Tibial artery (tissue), 4 donors: ENCODE data around the gene KRTAP19-6.

Experiments used
- DNase-seq, 2 donors: peaks; one replicate each; pipeline ENCODE4 v3.0.0-alpha.2; 2019
- H3K27ac ChIP-seq, 2 donors: fragments of 200-600 bp; sonication (generic) in 1 of 2; 1 replicate in 1 of 2; 2 replicates in 1 of 2; pipeline ENCODE4 v1.5.1; 2018 to 2019; ENCODE audit warnings: mild to moderate bottlenecking in 1 of 2
- H3K27me3 ChIP-seq, 2 donors: fragments of 200-600 bp; sonication (generic) in 1 of 2; one replicate each; pipeline versions ENCODE4 v1.5.1 to v1.6.0; 2016 to 2019
- H3K36me3 ChIP-seq, 3 donors: fragments of 200-600 bp; sonication (generic) in 2 of 3; one replicate each; pipeline ENCODE4 v1.5.1; 2016 to 2019; ENCODE audit warnings: mild to moderate bottlenecking in 2 of 3
- H3K4me1 ChIP-seq, 4 donors: fragments of 200-600 bp; sonication (generic) in 2 of 4; 1 replicate in 3 of 4; 2 replicates in 1 of 4; pipeline ENCODE4 v1.5.1; 2016 to 2019
- H3K4me3 ChIP-seq, 2 donors: fragments of 200-600 bp; sonication (generic) in 1 of 2; 1 replicate in 1 of 2; 2 replicates in 1 of 2; pipeline ENCODE4 v1.5.1; 2018 to 2019; ENCODE audit warnings: mild to moderate bottlenecking in 2 of 2
- H3K9me3 ChIP-seq, 3 donors: fragments of 200-600 bp; sonication (generic) in 1 of 3; one replicate each; pipeline ENCODE4 v1.5.1; 2016 to 2019
- intact Hi-C: fragments of 100-400 bp; cut with DNase I; formaldehyde crosslinking; loops from one replicate; pipeline ENCODE4 v1.15.0; 2023; ENCODE audit warnings: low total_unique reads
- TF ChIP-seq, protein P1 (sequence below), 2 experiments: fragments of 200-600 bp in 1 of 2; fragments of 450-650 bp in 1 of 2; IDR thresholded peaks; one replicate each; pipeline ENCODE4 v1.5.1; 2017 to 2019; ENCODE audit warnings: antibody characterized with exemption in 2 of 2, mild to moderate bottlenecking in 1 of 2, moderate library complexity in 1 of 2

Gene KRTAP19-6, protein sequence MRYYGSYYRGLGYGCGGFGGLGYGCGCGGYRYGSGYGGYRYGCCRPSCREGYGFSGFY

DNA sequence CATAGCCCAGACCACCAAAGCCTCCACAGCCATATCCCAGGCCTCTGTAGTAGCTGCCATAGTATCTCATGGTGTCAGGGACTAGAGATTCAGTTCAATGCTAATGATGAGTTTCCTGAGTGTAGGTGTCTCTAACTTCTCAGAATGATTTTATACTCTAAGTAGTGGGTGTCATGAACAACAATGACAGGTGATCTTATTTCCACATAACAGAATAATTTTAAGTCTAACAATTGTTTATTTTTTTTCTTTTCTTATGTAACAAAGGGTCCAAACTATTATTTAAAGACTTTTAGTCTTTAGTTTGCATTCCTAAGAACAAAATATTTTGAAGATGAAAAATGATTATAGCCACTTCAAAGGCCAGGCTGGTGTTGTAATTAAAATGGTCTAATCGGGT lies at the start of gene KRTAP19-6:
KRTAP19-6 (minus strand) TSS at position 101 of the 400 bp plus-strand sequence; CDS start at position 70, 31 bp downstream.
- H3K36me3 ChIP-seq: no peaks in the 10 kb centered on the region
- no peaks in the 10 kb centered on the region for H3K9me3 ChIP-seq
- H3K4me1 ChIP-seq: no peaks in the 10 kb centered on the region
- DNase-seq: no peak
- TF ChIP-seq, protein P1, sequence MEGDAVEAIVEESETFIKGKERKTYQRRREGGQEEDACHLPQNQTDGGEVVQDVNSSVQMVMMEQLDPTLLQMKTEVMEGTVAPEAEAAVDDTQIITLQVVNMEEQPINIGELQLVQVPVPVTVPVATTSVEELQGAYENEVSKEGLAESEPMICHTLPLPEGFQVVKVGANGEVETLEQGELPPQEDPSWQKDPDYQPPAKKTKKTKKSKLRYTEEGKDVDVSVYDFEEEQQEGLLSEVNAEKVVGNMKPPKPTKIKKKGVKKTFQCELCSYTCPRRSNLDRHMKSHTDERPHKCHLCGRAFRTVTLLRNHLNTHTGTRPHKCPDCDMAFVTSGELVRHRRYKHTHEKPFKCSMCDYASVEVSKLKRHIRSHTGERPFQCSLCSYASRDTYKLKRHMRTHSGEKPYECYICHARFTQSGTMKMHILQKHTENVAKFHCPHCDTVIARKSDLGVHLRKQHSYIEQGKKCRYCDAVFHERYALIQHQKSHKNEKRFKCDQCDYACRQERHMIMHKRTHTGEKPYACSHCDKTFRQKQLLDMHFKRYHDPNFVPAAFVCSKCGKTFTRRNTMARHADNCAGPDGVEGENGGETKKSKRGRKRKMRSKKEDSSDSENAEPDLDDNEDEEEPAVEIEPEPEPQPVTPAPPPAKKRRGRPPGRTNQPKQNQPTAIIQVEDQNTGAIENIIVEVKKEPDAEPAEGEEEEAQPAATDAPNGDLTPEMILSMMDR (IDR thresholded peaks at IDR 0.05): no peak
- intact Hi-C loops: no loop called here
- H3K4me3 ChIP-seq: no peak within 1 kb of the TSS
- no peak within 1 kb of the TSS for H3K27ac ChIP-seq
- no peaks in the 10 kb centered on the region for H3K27me3 ChIP-seq

- H3K4me3 ChIP-seq: no peak within 1 kb of the TSS
- no peaks in the 10 kb centered on the region for H3K4me1 ChIP-seq
- H3K27ac ChIP-seq: no peak within 1 kb of the TSS
- TF ChIP-seq, protein P1 (IDR thresholded peaks at IDR 0.05): no peak
- intact Hi-C loops: no loop called here
- no peaks in the 10 kb centered on the region for H3K9me3 ChIP-seq
- no peak for DNase-seq
- no peaks in the 10 kb centered on the region for H3K36me3 ChIP-seq
- no peaks in the 10 kb centered on the region for H3K27me3 ChIP-seq
Observed at GRCh38 chr21:30590297-30590696, 48.6 kb upstream of the KRTAP19-6 start, which contains the start of gene KRTAP22-2. TSS of gene KRTAP22-2 (minus strand) at chr21:30590397.

DNA sequence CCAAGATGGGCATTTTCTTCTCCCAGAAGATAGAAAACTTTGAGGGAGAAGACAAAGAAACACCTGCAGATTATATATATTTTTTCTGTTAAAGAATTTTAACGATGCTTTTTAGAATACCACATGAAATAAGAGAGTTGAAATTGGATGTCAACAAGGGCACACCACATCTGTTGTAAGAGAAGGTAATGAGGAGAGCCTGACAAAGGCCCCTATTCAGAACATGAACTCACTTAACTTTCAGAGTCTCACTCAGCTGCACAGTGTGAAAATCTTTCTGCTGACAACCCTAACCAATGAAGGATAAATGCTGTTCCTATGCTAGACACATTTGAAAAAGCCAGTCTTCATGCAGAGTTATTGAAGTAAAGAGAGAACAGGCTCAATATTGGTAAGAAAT lies 41.2 kb upstream of the KRTAP19-6 start:
- DNase-seq: no peak
- H3K27me3 ChIP-seq: no peaks in the 10 kb centered on the region
- no peaks in the 10 kb centered on the region for H3K36me3 ChIP-seq
- no peak overlapping the region for H3K27ac ChIP-seq
- intact Hi-C loops: no loop called here
- no peaks in the 10 kb centered on the region for H3K9me3 ChIP-seq
- no peaks in the 10 kb centered on the region for H3K4me1 ChIP-seq
- TF ChIP-seq, protein P1 (IDR thresholded peaks at IDR 0.05): no peak
- H3K4me3 ChIP-seq: no peak overlapping the region

DNA sequence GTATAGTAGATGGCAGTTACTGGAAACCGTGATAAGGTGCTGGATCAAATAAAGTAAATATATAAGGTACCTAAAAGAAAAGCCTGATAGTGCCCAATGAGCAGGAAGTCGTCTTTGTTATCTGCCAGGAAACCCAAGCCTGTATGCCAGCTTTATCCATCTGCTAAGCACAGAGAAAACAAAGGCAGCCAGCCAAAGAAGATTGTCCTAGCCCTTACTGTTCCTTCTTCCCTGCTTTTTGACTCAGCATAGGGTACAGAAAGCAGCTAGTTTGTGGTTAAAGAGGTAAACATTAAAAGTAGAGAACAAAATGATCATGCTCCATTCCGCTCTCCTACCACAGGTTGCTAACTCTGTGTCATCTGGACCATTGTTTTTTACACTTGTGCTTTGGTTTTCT lies 38.5 kb upstream of the KRTAP19-6 start:
- Histone ChIP-seq H3K4me1 (no peaks in the 10 kb centered on the region), H3K27me3 (no peaks in the 10 kb centered on the region), H3K36me3 (no peaks in the 10 kb centered on the region), H3K9me3 (no peaks in the 10 kb centered on the region), H3K4me3 (no peak overlapping the region), H3K27ac (no peak overlapping the region)
- no peak for DNase-seq
- intact Hi-C loops: no loop called here
- TF ChIP-seq, protein P1 (IDR thresholded peaks at IDR 0.05): no peak

DNA sequence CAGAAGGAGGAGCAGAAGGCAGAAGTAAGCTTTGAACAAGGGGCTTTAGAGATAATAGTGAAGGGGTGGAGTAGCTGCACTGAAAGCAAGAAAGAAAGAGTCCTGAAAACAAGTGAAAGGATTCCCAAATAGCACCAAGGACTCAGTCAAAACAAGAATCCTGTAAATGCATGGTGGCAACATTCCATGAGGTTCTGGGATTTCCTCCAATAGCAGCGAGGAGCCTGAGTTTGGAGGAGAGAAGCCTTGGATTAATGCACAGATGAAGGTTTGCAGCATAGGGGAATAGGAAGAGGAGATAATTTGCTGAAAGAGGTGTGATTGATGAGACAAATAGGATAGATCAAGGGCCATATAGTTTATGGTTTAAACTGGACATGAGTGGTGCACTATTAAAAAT lies 37.7 kb upstream of the KRTAP19-6 start:
- Histone ChIP-seq H3K4me1 (no peaks in the 10 kb centered on the region), H3K9me3 (no peaks in the 10 kb centered on the region), H3K4me3 (no peak overlapping the region), H3K36me3 (no peaks in the 10 kb centered on the region), H3K27ac (no peak overlapping the region), H3K27me3 (no peaks in the 10 kb centered on the region)
- TF ChIP-seq, protein P1 (IDR thresholded peaks at IDR 0.05): no peak
- intact Hi-C loops: no loop called here
- no peak for DNase-seq

DNA sequence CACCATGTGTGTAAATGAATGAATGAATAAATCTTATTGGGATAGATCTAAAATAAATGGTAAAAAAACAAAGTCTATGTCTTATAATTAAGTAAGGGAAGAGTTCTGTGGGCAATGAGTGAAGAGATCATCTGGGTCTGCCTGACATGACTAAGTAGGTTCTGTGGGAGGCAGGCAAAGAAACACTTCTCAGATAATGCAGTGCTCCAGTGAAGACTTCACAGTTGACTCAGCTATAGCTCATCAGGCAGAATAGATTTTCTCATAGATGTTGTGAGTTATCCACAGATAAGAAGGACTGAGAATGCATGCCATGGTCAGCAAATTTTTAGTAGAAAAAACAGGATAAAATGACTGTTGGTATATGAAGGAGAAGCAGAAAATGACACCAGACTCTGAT lies 36.1 kb upstream of the KRTAP19-6 start:
- DNase-seq: no peak
- Histone ChIP-seq H3K27ac (no peak overlapping the region), H3K4me3 (no peak overlapping the region), H3K27me3 (no peaks in the 10 kb centered on the region), H3K9me3 (no peaks in the 10 kb centered on the region), H3K36me3 (no peaks in the 10 kb centered on the region), H3K4me1 (no peaks in the 10 kb centered on the region)
- intact Hi-C loops: no loop called here
- TF ChIP-seq, protein P1 (IDR thresholded peaks at IDR 0.05): no peak
